ENCODE measurements around the gene SMU1.
A peak's percentile ranks its signal among the peaks of the same experiment; 100 is the strongest.

The SMU1 gene

DNA sequence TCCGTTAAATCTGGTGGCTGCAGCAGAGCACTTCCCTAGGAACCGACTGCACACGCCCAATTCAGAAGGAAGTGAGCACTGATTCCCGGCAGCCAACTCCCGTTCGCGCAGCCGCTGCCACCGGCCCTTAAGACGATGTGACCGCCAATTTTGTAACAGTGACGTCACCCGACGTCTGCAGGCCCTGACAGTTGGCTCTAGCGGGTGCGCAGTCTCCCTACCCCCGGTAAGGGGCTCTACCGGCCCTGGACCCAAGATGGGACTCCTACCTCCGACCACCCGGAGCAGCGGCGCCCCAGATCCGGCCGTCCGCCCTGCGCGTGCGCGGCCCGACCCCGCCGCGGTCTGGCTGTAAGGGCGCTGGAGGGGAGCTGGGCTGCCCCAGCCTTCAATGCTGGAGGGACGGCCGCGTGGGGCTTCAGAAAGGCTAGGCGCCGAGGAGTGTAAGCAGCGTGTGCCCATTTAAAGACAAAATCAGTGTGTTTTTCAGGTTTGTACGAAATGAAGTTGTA lies 32.3 kb downstream of the SMU1 start:
- DNase-seq, result peak; percentile 57 to 69

DNA sequence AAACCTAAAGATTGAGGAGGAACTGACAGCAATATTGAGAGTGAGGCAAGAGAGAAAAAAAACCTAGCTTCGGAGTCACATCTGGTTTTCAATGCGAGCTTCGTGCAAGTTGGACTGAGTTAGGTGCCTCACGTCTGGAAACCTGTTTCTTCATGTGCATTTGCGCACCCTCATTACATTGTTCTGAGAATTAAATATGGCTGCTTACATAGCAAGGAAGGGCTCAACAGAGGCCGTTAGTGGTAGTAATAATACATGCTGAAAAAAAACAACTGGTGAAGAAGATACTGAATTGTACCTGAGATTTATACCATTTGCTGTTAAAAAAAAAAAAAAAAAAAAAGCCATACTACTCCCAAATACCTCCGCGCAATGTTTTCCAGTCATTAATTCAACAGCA lies 32.8 kb downstream of the SMU1 start:
- no peak for DNase-seq

DNA sequence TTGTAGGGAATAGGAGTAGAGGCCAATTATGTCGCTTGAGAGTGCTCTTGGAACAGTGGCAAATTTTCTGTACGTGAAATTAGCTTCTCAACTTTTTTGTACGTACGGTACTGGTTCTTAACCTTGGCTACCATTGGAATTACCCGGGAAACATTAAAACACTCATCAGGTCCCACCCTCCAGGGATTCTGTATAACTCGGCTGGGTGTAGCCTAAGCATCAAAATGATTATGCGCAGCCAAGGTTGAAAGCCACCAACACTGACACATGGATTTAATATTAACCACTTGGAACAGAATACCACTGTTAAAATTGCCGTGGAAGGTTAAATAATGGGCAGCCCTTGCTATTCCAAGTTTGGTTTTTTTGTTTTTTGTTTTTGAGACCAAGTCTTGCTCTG lies 34.0 kb downstream of the SMU1 start:
- DNase-seq, result no peak

DNA sequence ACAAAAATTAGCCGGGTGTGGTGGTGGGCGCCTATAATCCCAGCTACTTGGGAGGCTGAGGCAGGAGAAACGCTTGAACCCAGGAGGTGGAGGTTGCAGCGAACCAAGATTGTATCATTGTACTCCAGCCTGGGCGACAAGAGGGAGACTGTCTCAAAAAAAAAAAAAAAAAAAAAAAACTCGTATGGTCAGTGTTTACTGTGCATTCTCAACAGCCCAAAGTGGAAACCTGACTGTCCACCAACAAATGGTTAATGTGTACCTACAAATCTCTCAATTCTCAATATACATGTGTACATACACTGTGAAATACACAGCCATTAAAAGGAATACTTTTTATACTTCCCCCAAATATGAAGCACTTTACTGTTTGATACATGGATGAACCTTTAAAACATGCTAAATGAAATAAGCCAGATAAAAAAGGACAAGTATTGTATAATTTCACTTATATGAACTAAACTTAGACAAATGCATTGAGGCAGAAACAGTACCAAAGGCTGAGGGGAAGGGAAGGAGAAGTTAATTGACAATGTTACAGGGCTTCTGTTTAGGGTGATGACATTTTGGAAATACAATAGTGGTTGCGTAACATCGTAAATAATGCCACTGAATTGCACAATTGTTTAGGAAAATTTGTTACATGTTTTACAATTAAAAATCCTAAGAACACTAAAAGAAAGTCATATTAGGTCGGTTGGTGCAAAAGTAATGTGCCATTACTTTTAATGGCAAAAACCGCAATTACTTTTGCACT lies 34.9 kb downstream of the SMU1 start:
- DNase-seq, result no peak

DNA sequence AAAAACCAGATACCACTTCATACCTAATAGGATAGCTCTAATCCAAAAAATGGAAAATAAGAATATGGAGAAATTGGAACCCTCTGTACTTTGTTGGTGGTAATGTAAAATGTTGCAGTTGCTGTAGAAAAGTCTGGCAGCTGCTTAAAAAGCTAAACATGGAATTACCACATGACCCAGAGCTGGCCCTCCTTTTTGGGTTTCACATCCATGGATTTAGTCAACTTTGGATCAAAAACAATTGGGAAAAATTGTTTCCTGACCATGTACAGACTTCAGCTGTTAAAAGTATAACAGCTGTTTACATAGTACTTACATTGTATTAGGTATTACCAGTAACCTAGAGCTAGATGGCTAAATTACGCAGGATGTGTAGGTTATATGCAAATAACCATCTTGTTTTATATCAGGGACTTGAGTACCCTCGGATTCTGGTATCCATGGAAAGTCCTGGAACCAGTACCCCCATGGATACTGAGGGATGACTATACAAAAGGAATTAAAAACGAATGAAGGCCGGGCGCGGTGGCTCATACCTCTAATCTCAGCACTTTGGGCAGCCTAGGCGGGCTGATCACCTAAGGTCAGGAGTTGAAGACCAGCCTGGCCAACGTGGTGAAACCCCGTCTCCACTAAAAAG lies 35.6 kb downstream of the SMU1 start:
- DNase-seq, result no peak

DNA sequence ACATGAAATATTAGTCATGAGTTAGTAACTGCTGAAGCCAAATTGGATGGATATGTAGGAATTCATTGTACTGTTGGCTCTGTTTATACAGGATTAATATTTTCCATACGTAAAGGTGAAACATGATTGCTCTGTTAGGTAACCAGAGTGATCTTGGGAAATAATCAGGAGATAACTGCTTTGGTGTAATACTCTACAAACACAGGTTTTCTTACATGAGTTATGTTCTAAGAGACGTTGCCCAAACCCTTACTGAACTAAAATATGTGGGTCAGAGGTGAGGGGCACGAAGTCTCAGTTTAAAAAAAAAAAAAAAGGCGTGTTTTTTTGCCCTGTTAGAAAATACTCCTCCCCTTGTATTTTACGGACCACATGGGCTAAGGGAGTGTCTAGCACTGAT lies 43.6 kb downstream of the SMU1 start:
- DNase-seq, result no peak

DNA sequence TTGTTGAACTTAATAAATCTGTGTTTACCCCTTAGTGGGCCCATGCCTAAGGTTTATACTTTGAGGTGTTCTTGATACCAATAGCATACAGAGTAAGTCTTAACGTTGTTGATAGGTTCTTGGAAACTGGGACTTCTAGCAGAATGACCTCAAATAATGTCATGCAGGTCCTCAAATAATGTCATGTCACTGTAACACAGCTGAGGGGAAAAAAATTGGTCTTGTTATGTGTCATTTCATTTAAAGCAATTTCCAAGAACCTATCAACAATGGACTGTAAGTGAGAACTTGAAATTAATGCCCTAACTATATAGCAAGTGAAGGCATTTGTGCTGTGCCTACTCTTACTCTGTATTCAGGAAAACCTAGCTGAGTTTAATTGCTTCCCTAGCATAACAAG lies 44.2 kb downstream of the SMU1 start:
- no peak for DNase-seq

DNA sequence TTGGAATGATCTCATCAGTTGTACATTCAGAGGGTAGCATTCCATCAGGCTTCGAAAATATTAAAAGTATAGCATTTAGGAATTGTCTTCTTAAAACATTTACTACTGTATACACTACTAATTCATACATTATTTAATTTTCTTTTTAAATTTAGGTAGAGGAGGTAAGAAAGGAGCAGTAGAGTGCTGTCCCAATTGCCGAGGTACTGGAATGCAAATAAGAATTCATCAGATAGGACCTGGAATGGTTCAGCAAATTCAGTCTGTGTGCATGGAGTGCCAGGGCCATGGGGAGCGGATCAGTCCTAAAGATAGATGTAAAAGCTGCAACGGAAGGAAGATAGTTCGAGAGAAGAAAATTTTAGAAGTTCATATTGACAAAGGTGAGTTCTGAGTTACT lies 46.2 kb downstream of the SMU1 start:
- DNase-seq, result no peak

DNA sequence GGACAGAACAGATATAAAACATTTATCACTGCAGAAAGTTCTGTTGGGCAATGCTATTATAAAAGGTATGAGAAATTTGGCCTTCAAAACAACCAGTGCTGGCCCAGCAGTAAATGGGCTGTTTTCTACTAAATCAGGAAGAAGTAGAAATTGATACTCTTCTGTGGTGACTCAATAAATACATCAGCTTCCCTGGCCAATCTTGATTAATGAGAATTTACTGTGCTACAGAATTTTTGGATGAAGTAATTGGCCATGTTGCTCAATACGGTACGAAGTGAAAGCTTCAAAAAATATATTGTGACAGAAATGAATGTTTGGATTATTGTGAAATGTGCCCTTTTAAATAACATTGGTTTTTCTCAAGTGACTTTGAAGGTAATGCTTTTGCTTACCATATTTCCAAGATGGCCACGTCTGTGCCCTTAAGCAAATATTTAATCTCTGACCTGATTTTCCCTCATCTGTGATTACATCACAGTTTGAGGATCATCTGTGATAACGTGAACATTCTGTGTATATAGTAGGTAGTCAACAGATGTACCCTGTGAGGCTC lies 47.2 kb downstream of the SMU1 start:
- no peak for DNase-seq

DNA sequence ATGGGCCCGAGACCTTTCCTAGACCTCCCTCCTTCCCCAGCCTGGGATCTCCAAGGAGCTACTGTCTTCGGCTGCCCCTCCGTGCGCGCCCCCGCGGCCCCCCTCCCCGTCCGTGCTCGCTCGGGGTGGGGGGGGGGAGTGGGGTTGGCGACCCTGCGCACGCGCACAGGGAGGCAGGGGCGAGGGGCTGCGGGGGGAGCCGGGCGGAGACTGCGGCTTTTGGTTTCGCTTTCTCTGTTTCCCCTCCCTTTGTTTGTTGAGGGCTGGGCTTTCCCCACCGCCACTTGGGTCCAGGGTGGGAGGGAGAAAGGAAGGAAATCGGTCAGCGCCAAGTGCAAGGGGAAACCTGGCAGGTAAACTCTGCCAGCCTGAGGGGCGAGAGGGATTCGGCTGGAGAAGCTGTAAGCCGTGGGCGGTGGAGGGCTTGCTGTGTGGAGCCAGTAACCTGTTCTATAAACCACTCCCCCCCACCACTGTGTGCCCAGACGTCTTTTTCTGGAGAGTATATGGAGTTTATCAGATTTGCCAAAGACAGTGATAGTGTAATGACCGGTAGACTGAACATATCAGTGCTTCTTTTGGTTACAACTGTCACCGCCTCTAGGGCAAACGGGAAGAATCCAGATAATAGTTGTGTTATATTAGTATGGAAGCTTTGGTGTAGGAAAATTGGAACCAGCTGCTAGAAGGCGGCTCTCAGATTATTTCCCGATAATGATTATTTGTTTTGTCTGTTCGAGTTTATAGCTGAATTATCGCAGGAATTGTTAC lies 50.7 kb downstream of the SMU1 start:
- peak in 1 of 2 experiments; percentile 14 for DNase-seq

DNA sequence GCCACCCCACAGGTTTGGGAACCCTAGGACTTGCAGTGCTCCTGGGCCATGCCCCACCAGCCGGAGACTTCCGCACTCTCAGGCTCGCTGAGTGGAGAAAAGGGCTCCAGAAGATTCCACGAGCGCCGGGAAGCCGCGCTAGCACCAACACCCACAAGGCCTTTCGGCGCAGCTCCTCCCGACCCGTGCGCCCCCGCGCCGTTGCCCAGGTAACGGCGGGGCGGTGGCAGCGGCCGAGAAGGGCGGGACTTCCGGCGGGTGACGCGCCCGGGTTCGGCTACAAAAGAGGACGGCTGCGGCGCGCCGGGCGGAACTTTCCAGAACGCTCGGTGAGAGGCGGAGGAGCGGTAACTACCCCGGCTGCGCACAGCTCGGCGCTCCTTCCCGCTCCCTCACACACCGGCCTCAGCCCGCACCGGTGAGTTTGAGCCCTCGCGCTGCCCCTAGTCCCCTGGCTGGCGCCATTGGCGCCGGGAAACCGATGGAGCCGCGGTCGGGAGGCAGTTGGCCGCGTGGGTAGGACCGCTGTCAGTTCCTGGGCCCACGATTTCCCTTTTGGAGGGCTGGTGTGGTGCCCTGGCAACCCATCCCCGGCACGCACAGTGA lies 51.4 kb downstream of the SMU1 start, which contains the start of gene DNAJA1:
Gene DNAJA1, plus strand, starts transcription at position 308 of the 606 bp plus-strand sequence. CDS start 1,212 bp downstream, outside the sequence.
- peak; percentile 44 to 70 for DNase-seq

DNA sequence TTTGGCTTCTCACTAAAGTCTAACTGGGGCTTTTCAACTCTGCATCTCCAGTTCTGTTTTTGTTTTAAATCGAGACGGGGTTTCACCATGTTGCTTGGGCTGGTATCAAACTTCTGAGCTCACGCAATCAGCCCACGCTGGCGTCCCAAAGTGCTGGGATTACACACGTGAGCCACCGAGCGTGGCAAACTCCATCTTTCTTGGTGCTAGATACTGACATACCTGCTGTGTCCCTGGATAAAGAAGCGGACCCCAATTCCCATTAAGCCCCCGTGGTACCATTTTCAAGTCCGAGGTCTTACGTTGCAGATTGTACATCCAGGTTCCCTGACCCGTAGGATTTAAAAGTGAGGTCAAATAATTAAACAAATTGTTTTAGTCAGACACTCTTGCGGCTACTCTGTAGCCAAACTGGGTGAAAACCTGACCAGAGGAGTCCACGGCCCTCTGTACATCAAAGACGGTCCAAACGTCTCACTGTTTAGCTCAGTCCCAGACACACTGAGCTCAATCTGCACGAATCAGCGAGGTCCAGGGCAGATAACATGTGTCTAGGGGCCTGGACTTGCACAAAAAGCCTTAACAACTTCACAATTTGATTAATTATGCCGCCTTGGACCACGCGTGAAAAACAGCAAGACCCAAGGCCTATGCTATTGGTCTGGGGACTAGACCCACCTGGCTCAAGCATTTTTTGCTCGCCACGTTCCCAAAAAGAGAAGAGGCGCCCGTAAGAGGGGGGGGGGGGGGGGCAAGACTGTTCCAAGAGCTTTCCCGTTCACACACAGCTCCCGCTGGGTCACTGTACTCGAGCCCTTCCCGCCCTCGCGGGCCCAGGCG lies 52.1 kb downstream of the SMU1 start:
- DNase-seq, result no peak

DNA sequence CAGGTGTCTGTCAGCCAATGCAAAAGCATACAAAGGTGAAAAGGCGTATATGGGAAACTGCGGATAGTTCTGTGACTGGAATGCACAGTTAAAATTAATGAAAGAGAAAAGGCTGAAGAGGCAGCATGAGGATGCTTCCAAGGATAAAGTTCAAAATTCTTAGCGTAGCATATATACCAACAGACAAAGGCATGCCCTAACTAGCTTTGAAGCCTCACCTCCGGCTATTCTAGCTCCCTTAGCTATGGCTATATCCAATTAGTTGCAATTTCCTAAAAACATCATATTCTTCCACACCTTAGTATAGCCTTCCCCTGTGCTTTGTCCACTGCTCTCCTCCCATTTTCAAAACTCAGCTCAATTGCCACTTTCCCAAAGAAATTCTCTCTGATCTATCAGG lies 52.8 kb downstream of the SMU1 start:
- DNase-seq, result no peak

DNA sequence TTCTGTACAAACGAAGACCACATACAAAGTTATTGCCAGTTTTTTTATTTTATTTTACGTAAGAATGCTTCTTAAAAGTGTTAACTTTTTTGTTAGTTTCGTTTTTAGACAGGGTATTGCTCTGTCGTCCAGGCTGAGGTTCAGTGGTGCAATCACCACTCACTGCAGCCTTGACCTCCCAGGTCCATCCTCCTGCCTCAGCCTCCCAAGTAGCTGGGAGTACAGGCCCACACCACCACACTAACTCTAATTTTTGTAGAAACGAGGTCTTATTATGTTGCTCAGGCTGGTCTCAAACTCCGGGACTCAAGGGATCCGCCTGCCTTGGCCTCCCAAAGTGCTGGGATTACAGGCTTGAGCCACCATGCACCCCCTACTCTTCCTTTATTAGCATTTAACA lies 53.7 kb downstream of the SMU1 start:
- DNase-seq, result no peak

DNA sequence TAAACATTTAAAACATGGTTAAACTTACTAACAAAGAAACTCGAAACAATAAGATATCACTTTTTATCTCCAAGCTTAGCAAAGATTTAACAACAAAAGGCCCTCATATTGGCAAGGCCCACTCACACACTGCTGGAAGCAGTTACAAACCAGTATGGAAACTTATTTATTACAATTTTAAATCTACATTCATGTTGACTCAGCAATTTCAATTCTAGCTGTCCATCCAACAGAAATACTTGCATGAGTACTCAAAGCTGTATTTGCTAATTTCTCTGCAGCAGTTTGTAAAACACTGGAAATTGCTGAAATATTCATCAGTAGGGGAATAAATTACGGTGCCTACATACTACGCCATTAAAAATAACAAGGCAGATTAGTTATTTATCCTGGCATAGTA lies 54.2 kb downstream of the SMU1 start:
- DNase-seq, result no peak

DNA sequence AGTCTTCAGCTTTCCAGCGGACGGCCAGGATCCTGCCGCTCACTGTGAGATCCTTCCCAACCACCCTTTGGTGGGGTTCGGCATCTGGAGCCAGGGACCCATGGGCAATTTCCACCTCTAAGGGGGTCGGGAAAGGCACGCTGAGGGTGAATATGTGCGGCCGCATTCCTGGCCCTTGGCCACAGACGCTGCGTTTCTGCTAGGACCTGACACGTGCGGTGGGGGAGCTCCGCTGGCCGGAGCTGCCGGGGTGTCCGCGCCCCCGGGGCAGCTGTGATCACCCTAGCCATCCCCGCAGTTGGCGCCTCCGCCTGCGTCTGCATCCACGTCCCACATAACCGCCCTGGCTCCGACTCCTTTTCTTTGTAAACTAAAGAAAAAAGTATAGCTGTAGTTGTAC lies 56.7 kb downstream of the SMU1 start:
- DNase-seq, result no peak

DNA sequence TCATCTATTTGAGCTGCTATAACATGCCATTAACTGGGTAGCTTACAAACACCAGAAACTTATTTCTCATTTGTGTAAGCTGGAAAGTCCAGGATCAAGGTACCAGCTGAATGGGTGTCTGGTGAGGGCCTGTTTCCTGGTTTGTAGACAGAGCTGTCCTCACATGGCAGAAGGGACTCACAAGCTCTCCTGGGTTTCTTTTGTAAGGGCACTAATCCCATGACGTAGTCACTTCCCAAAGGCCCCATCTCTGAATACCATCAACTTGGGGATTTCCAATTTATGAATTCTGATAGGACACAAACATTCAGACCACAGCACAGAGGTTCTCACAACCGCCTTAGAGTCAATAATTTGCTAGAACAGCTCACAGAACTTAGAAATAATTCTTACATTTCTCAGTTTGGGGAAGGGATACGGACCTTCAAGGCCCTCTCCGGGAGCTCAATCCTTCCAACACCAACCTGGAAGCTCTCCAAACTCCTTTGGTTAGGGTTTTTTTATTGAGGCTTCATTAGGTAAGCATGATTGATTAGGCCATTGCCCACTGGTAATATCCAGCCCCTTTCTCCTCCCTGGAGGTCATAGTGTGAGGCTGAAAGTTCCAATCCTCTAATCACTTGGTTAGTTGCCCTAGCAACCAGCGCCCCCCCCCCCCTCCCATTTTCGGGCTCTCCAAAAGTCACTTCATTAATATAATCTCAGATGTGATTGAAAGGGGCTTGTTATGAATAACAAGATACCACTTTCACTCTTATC lies 59.0 kb downstream of the SMU1 start:
- DNase-seq, result no peak

DNA sequence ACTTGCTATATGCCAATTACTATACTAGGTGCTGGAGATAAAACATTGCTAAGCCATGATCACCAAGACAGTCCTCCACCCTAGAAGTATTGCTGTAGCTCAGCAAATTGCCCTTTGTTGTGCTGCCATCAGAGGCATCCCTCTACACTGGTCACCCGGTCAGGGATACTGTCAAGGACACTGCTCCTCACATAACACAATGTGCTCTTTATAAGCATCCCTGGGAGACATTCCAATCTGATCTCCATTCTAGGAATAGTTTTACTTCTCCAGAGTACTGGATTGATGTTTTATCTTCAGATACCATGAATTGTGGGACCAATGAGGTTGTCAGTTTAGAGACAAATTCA lies 61.8 kb downstream of the SMU1 start:
- no peak for DNase-seq

DNA sequence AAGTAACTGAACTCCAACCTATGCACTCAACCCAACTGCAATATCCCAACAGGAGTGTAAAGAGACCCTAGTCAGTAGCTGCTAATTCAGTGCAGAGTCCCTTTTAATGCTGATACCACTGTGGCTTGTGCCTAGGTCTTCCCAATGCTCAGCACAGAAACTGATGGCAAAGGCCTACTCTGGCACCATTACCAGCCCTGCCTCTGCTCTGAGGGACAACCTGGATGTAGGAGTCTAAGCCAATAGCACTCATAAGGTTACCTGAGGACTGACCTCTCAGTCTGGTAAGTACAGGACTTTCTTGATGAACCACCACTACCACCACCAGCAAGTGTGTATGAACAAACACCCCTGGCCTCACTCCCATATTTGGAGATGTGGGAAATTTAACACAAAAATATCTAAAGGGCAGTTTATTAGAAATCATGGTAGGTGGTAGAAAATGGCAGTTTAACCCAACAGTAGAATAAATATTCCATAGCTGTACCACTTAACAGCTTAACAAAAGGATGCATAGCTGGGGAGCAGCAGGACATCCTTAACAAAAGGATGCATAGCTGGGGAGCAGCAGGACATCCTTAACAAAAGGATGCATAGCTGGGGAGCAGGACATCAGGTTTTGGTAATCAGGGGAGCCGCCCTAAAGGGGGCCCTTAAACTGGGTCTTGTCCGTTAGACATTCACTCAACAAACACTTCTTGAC lies 62.4 kb downstream of the SMU1 start:
- DNase-seq, result no peak

DNA sequence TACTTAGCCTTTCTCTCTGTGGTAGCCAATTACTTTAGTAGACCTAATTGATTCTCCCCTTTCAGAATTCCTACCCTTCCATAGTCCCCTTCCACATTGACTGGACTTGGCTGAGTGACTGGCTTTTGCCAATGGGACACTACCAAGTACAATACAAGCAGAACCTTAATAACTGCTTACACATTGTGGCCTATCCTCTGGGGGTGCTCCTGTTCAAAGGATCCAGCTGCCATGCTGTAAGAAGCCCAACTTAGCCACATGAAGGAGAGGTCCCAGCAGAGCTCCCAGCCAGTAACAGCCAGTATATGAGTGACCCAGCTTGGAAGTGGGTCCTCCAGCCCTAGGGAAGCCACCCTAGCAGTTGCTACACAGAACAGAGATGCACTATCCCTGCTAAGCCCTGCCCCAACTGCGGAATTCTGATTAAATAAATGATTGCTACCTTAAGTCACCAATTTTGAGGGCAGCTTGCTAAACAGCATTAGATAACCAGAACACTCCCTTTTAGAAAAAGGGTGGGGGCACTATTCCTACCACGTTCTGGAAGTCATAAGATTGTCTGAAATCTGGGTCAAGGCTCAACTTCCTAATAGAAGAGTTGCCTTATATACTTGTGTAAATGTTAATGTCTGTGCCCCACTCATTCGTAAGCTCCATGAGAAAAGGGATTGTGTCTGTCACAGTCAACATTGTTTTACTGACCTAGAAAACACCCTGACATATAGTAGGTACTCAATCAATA lies 64.0 kb downstream of the SMU1 start:
- no peak for DNase-seq

All from SW 1271 (cell line).